AG10803 (cell line): ENCODE results near the gene FHIT.
"Not testable (repeated sequence)": the region's sequence is repeated elsewhere in the genome, so short reads cannot be mapped to it uniquely, and the experiment has no call there.

Source experiments
- DNase-seq: peaks from one replicate; pipeline ENCODE4 v3.0.0; 2010; ENCODE audit warnings: low read depth
- H3K4me3 ChIP-seq: 2 replicates; pipeline ENCODE4 v1.5.1; 2011; ENCODE audit warnings: mild to moderate bottlenecking, low read length, control low read depth
- CTCF ChIP-seq: conservative IDR thresholded peaks from 2 replicates; pipeline ENCODE4 v1.5.1; 2011; ENCODE audit warnings: mild to moderate bottlenecking, low read length, control low read depth, inconsistent platforms

FHIT gene

GRCh38 chr3:61221759-61222362 is 29.4 kb downstream of the FHIT start:
- no peak for TF ChIP-seq CTCF
- DNase-seq, result no peak

GRCh38 chr3:61218504-61218903 is 32.7 kb downstream of the FHIT start:
- no peak overlapping the region for H3K4me3 ChIP-seq
- DNase-seq, result no peak
- TF ChIP-seq CTCF, result no peak

More at GRCh38 chr3:61221759-61222362, 29.4 kb downstream of the FHIT start:
- no peak overlapping the region for H3K4me3 ChIP-seq

GRCh38 chr3:61216171-61216570 is 35.1 kb downstream of the FHIT start:
- DNase-seq, H3K4me3 ChIP-seq: not testable (repeated sequence)

GRCh38 chr3:61202086-61202485 is 49.2 kb downstream of the FHIT start:
- H3K4me3 ChIP-seq, result no peak overlapping the region
- DNase-seq, result no peak
- TF ChIP-seq CTCF, result no peak

GRCh38 chr3:61201071-61201470 is 50.2 kb downstream of the FHIT start:
- no peak overlapping the region for H3K4me3 ChIP-seq
- no peak for TF ChIP-seq CTCF
- no peak for DNase-seq

GRCh38 chr3:61200270-61200669 is 51.0 kb downstream of the FHIT start:
- no peak for TF ChIP-seq CTCF
- no peak for DNase-seq

GRCh38 chr3:61199843-61200242 is 51.4 kb downstream of the FHIT start:
- H3K4me3 ChIP-seq, result no peak overlapping the region
- no peak for TF ChIP-seq CTCF
- no peak for DNase-seq

More at GRCh38 chr3:61200270-61200669, 51.0 kb downstream of the FHIT start:
- H3K4me3 ChIP-seq, result no peak overlapping the region

- TF ChIP-seq CTCF, result no peak
- DNase-seq, result no peak
- no peak overlapping the region for H3K4me3 ChIP-seq
These were observed 56.2 kb downstream of the FHIT start for GRCh38 chr3:61194892-61195538.
